GM12878 (cell line): Measurements from ENCODE around the gene TMEM44. TPM values are rescaled to one million over a fixed set of nuclear protein-coding genes. Genes with fewer than 3 reads are reported as not detected.

Experiments
- ATAC-seq: fragments of 200-7000 bp; cut with Tn5 transposase; 3 replicates; pipeline ENCODE4 v1.9.1; 2020; ENCODE audit warnings: mild to moderate bottlenecking, moderate library complexity
- BruUV-seq: library from RNA; stranded (reverse); fragments of 400-500 nt; replicated peaks from 2 replicates; lab custom pipeline; 2021; lab: Mats Ljungman, UMichigan
- CTCF ChIA-PET: fragments of 300-600 bp; sonication (Branson Sonifier 250); formaldehyde crosslinking; extraction: SDS; loops from one replicate; lab custom pipeline; 2021; ENCODE audit warnings: inconsistent platforms; lab: Yijun Ruan, JAX
- POLR2A ChIA-PET: fragments of 350-600 bp; formaldehyde crosslinking; extraction: SDS; loops from one replicate; lab custom pipeline; 2021; ENCODE audit warnings: inconsistent platforms; lab: Charles Lee
- RAD21 ChIA-PET: fragments of 300-600 bp; sonication (Branson Sonifier 250); formaldehyde crosslinking; loops from one replicate; lab custom pipeline; 2023; ENCODE audit warnings: antibody characterized with exemption; ENCODE audit not compliant: unreplicated experiment; lab: Charles Lee
- SMC1A ChIA-PET: fragments of 300-600 bp; sonication (Branson Sonifier 250); formaldehyde crosslinking; loops from one replicate; lab custom pipeline; 2023; ENCODE audit not compliant: unreplicated experiment, uncharacterized antibody; lab: Charles Lee
- DNase-seq: peaks from one replicate; pipeline ENCODE4 v3.0.0-alpha.2; 2011; ENCODE audit warnings: low read depth, low spot score
- FAIRE-seq: peaks from 3 replicates; lab custom pipeline; 2011; peaks lifted over from hg19 to GRCh38; lab: Jason Lieb, UNC
- H2AFZ ChIP-seq: 2 replicates; pipeline ENCODE4 v1.6.0; 2011; ENCODE audit warnings: low read depth, low read length, control low read depth; ENCODE audit not compliant: control insufficient read depth
- H3K27ac ChIP-seq: 2 replicates; pipeline ENCODE4 v1.5.1; 2011; ENCODE audit warnings: control low read depth; ENCODE audit not compliant: control insufficient read depth, insufficient read depth
- H3K27me3 ChIP-seq, 2 experiments: replicated peaks in 1 of 2; 2 replicates each; pipeline versions ENCODE4 v1.6.0 to v1.6.1; 2011; ENCODE audit warnings: low read length in 1 of 2; ENCODE audit not compliant: control insufficient read depth in 2 of 2, insufficient read depth in 2 of 2
- H3K36me3 ChIP-seq, 2 experiments: 2 replicates each; pipeline ENCODE4 v1.5.1; 2011; ENCODE audit warnings: low read length in 1 of 2; ENCODE audit not compliant: control insufficient read depth in 2 of 2, insufficient read depth in 2 of 2
- H3K4me1 ChIP-seq: 2 replicates; pipeline ENCODE4 v1.6.1; 2011; ENCODE audit warnings: mild to moderate bottlenecking, low read length, moderate library complexity, mixed read lengths; ENCODE audit not compliant: control insufficient read depth, insufficient read depth
- H3K4me2 ChIP-seq: 2 replicates; pipeline ENCODE4 v1.6.0; 2011; ENCODE audit warnings: control low read depth; ENCODE audit not compliant: control insufficient read depth, insufficient read depth
- H3K4me3 ChIP-seq: fragments of 200-600 bp; sonication (generic); 2 replicates; pipeline ENCODE4 v1.5.1; 2016
- H3K79me2 ChIP-seq: 2 replicates; pipeline ENCODE4 v1.6.0; 2011; ENCODE audit warnings: low read length; ENCODE audit not compliant: control insufficient read depth, insufficient read depth
- H3K9ac ChIP-seq: 2 replicates; pipeline ENCODE4 v1.8.0; 2011; ENCODE audit warnings: low read length, control low read depth, mixed read lengths; ENCODE audit not compliant: control insufficient read depth, insufficient read depth
- H3K9me3 ChIP-seq: replicated peaks from 3 replicates; pipeline ENCODE4 v1.5.1; 2011; ENCODE audit warnings: mild to moderate bottlenecking, low read length; ENCODE audit not compliant: control insufficient read depth, insufficient read depth
- H4K20me1 ChIP-seq: 2 replicates; pipeline ENCODE4 v1.6.0; 2011; ENCODE audit not compliant: control insufficient read depth, insufficient read depth
- ATF7 ChIP-seq: fragments of 450-650 bp; IDR thresholded peaks from 2 replicates; pipeline ENCODE4 v1.6.1; 2016; ENCODE audit warnings: low read depth, mild to moderate bottlenecking
- BHLHE40 ChIP-seq, 2 experiments: fragments of 450-650 bp in 1 of 2; IDR thresholded peaks; 2 replicates each; pipeline ENCODE4 v1.6.1; 2011 to 2017; ENCODE audit warnings: low read depth in 2 of 2, borderline replicate concordance in 1 of 2, improper control_type of control experiment in 1 of 2, low read length in 1 of 2, mild to moderate bottlenecking in 1 of 2
- HDAC2 ChIP-seq: fragments of 200-600 bp; sonication (generic); IDR thresholded peaks from 2 replicates; pipeline ENCODE4 v1.6.1; 2017
- MTA2 ChIP-seq: fragments of 450-650 bp; IDR thresholded peaks from 2 replicates; pipeline ENCODE4 v1.6.1; 2016; ENCODE audit warnings: low read depth, mild to moderate bottlenecking, moderate library complexity
- MXI1 ChIP-seq: fragments of 150-350 bp; IDR thresholded peaks from 2 replicates; pipeline ENCODE4 v1.6.1; 2011; ENCODE audit warnings: low read depth, mild to moderate bottlenecking, inconsistent platforms, low read length, improper control_type of control experiment
- NRF1 ChIP-seq: conservative IDR thresholded peaks from 2 replicates; pipeline ENCODE4 v1.6.1; 2011; ENCODE audit warnings: mild to moderate bottlenecking, low read depth, low read length, improper control_type of control experiment
- POLR2AphosphoS2 ChIP-seq: IDR thresholded peaks from 2 replicates; pipeline ENCODE4 v1.6.1; 2011; ENCODE audit warnings: low read depth, mild to moderate bottlenecking, low read length, improper control_type of control experiment, moderate library complexity
- SMAD5 ChIP-seq: IDR thresholded peaks from 2 replicates; pipeline ENCODE4 v1.6.1; 2016; ENCODE audit warnings: antibody characterized with exemption, low read depth
- SPI1 ChIP-seq: IDR thresholded peaks from 2 replicates; pipeline ENCODE4 v1.6.1; 2011; ENCODE audit warnings: low read depth, mild to moderate bottlenecking, low read length, moderate library complexity, borderline replicate concordance; ENCODE audit not compliant: insufficient read depth
- WGBS: methylation state at CpG from one replicate; pipeline ENCODE4 v1.1.6; 2016; ENCODE audit warnings: low lambda C conversion rate; ENCODE audit not compliant: insufficient replicate concordance, insufficient coverage; ENCODE audit errors: missing lambda C conversion rate; 5-methylcytosine and 5-hydroxymethylcytosine counted together
- in situ Hi-C: fragments of 300-500 bp; cut with MboI; formaldehyde crosslinking; loops from 9 replicates; pipeline ENCODE4 v1.14.3; 2018; ENCODE audit warnings: mixed read lengths
- intact Hi-C: fragments of 100-400 bp; cut with micrococcal nuclease; formaldehyde crosslinking; loops from one replicate; pipeline ENCODE4 v1.14.2; 2022; ENCODE audit not compliant: unreplicated experiment
- polyA plus RNA-seq, 11 experiments: library from polyadenylated mRNA; depleted of rRNA in 4 of 11; unstranded in 6 of 11; stranded (reverse) in 5 of 11; fragments of >200 nt; fragmentation: Nextera tagmentation in 4 of 11; fragmentation: Illumina TruSeq in 1 of 11; extraction: Ambion mirVana in 4 of 11; extraction: Trizol in 1 of 11; gene quantifications; 1 replicate in 1 of 11; 2 replicates in 10 of 11; pipeline versions ENCODE4 v1.2.1 to v1.2.3, GENCODE V29; 2011 to 2016; ENCODE audit warnings: inconsistent platforms in 2 of 11, missing spikeins in 2 of 11, low read depth in 1 of 11
- total RNA-seq, 4 experiments: library from RNA; depleted of rRNA in 3 of 4; stranded (reverse); fragments of >200 nt in 3 of 4; fragmentation: Illumina TruSeq in 1 of 4; extraction: Trizol in 1 of 4; gene quantifications; 2 replicates each; pipeline versions ENCODE4 v1.2.1 to v1.2.3, GENCODE V29; 2013 to 2021
- TF ChIP-seq, protein P1 (sequence below): IDR thresholded peaks from 2 replicates; pipeline ENCODE4 v1.6.1; 2011; ENCODE audit warnings: borderline replicate concordance, low read depth, mild to moderate bottlenecking, moderate library complexity, mixed read lengths, low read length; ENCODE audit not compliant: insufficient read depth; ENCODE audit errors: extremely low read length
- TF ChIP-seq, protein P2 (sequence below): fragments of 450-650 bp; formaldehyde crosslinking; IDR thresholded peaks from 2 replicates; pipeline ENCODE4 v1.5.0; 2022; ENCODE audit warnings: mild to moderate bottlenecking, missing genetic modification characterization
- TF ChIP-seq, protein P3 (sequence below): fragments of 450-650 bp; IDR thresholded peaks from 2 replicates; pipeline ENCODE4 v1.6.1; 2017; ENCODE audit warnings: mild to moderate bottlenecking, moderate library complexity

Gene TMEM44
- total and polyA plus RNA-seq, 10 of the 15 experiments (the other 5 are each of a cell fraction or from before 2014, with no cell fraction given) = 0.57 to 8.3 (median 3.6) TPM

DNA sequence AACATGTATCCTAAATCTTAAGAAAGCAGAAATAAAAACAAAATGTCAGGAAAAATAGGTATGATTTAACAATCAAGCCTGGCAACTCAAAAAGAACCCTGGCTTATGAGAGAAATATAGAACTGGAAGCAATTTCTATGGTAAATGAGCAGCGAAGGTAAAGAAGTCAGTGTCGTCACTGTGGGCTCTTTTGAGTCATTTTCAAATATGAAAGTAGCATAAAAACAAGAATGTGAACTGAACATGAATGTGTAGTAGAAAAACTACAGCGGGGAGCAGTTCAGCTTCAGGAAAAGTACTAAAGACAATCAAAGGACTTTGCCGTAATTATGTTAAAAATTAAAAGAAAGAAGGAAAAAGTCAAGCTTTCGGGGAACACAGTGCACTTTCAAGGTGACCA, 21.2 kb upstream of the TMEM44 start:
- Histone ChIP-seq H4K20me1 (no peaks in the 10 kb centered on the region), H3K4me2 (peak overlapping the region; percentile 21; the same call in 1 of the 2 replicates), H2AFZ (no peak overlapping the region), H3K79me2 (peaks cover 3% of the 10 kb centered on the region), H3K9ac (no peak overlapping the region), H3K9me3 (no peaks in the 10 kb centered on the region), H3K4me1 (peaks cover 8% of the 10 kb centered on the region; the same call in 1 of the 2 replicates), H3K27ac (peak overlapping the region; percentile 77), H3K27me3 (no peaks in the 10 kb centered on the region), H3K36me3 (peaks cover 7 to 31% of the 10 kb centered on the region in 2 experiments), H3K4me3 (no peak overlapping the region)
- peak; percentile 96 for ATAC-seq
- BruUV-seq = no TSS peak
- in situ Hi-C loops = no loop called here
- 1% methylated on average over 5 of the region's 5 CpGs for WGBS
- ChIA-PET RAD21 (no interaction called here), SMC1A (interaction anchor here (0.7 to 1.0 kb wide), 4 partner anchors 17 to 598 kb away, joined by 3 to 4 read pairs (median 3); no protein-coding TSS in a partner anchor), CTCF (interaction anchor here (1.8 kb wide), 1 partner anchor 17 kb away, joined by 7 read pairs; the partner anchor contains the start of gene LSG1), POLR2A (no interaction called here)
- DNase-seq = peak; percentile 23
- intact Hi-C loops = no loop called here
- peak; percentile 41 for FAIRE-seq
- TF ChIP-seq, protein P1, sequence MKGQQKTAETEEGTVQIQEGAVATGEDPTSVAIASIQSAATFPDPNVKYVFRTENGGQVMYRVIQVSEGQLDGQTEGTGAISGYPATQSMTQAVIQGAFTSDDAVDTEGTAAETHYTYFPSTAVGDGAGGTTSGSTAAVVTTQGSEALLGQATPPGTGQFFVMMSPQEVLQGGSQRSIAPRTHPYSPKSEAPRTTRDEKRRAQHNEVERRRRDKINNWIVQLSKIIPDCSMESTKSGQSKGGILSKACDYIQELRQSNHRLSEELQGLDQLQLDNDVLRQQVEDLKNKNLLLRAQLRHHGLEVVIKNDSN = no peak
- TF ChIP-seq NRF1 (no peak), BHLHE40 (IDR thresholded peaks at IDR 0.05; ENCODE audit: borderline replicate concordance in 1 of 2, low read depth in 2 of 2, low read length in 1 of 2) (0 out of 4 replicates have a peak, but pooled peaks of 1 of the 2 experiments have one; percentile 13), ATF7 (peak; percentile 86), SMAD5 (no peak), MXI1 (no peak), HDAC2 (no peak), POLR2AphosphoS2 (no peak), MTA2 (peak; percentile 79), SPI1 (no peak)
- TF ChIP-seq, protein P2, sequence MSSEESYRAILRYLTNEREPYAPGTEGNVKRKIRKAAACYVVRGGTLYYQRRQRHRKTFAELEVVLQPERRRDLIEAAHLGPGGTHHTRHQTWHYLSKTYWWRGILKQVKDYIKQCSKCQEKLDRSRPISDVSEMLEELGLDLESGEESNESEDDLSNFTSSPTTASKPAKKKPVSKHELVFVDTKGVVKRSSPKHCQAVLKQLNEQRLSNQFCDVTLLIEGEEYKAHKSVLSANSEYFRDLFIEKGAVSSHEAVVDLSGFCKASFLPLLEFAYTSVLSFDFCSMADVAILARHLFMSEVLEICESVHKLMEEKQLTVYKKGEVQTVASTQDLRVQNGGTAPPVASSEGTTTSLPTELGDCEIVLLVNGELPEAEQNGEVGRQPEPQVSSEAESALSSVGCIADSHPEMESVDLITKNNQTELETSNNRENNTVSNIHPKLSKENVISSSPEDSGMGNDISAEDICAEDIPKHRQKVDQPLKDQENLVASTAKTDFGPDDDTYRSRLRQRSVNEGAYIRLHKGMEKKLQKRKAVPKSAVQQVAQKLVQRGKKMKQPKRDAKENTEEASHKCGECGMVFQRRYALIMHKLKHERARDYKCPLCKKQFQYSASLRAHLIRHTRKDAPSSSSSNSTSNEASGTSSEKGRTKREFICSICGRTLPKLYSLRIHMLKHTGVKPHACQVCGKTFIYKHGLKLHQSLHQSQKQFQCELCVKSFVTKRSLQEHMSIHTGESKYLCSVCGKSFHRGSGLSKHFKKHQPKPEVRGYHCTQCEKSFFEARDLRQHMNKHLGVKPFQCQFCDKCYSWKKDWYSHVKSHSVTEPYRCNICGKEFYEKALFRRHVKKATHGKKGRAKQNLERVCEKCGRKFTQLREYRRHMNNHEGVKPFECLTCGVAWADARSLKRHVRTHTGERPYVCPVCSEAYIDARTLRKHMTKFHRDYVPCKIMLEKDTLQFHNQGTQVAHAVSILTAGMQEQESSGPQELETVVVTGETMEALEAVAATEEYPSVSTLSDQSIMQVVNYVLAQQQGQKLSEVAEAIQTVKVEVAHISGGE (CRISPR knock-in tag) = no peak
- TF ChIP-seq, protein P3, sequence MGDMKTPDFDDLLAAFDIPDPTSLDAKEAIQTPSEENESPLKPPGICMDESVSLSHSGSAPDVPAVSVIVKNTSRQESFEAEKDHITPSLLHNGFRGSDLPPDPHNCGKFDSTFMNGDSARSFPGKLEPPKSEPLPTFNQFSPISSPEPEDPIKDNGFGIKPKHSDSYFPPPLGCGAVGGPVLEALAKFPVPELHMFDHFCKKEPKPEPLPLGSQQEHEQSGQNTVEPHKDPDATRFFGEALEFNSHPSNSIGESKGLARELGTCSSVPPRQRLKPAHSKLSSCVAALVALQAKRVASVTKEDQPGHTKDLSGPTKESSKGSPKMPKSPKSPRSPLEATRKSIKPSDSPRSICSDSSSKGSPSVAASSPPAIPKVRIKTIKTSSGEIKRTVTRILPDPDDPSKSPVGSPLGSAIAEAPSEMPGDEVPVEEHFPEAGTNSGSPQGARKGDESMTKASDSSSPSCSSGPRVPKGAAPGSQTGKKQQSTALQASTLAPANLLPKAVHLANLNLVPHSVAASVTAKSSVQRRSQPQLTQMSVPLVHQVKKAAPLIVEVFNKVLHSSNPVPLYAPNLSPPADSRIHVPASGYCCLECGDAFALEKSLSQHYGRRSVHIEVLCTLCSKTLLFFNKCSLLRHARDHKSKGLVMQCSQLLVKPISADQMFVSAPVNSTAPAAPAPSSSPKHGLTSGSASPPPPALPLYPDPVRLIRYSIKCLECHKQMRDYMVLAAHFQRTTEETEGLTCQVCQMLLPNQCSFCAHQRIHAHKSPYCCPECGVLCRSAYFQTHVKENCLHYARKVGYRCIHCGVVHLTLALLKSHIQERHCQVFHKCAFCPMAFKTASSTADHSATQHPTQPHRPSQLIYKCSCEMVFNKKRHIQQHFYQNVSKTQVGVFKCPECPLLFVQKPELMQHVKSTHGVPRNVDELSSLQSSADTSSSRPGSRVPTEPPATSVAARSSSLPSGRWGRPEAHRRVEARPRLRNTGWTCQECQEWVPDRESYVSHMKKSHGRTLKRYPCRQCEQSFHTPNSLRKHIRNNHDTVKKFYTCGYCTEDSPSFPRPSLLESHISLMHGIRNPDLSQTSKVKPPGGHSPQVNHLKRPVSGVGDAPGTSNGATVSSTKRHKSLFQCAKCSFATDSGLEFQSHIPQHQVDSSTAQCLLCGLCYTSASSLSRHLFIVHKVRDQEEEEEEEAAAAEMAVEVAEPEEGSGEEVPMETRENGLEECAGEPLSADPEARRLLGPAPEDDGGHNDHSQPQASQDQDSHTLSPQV = no peak; the same call in 1 of the 2 replicates
